NCI-H82 treated with DMSO at 0.1 percent for 48 hours (cell line): ENCODE data around the gene AIFM1.
A peak's percentile ranks its signal among the peaks of the same experiment; 100 is the strongest.
"Not testable (repeated sequence)": the region's sequence is repeated elsewhere in the genome, so short reads cannot be mapped to it uniquely, and the experiment has no call there.

Experiments used
- DNase-seq: peaks from one replicate; lab custom pipeline; 2025; ENCODE audit not compliant: unreplicated experiment; lab: John Stamatoyannopoulos, UW

AIFM1 gene

GRCh38 chrX:130119312-130119898 is 46.2 kb downstream of the AIFM1 start:
- DNase-seq, result no peak

GRCh38 chrX:130118441-130119311 is 47.0 kb downstream of the AIFM1 start:
- no peak for DNase-seq

- DNase-seq, result no peak
Measured at GRCh38 chrX:130117166-130117565, 48.5 kb downstream of the AIFM1 start.

- DNase-seq, result not testable (repeated sequence)
Measured at GRCh38 chrX:130115119-130115885, 50.3 kb downstream of the AIFM1 start.

- DNase-seq, result no peak
Measured at GRCh38 chrX:130114141-130114588, 51.5 kb downstream of the AIFM1 start.

GRCh38 chrX:130111220-130112154 is 54.2 kb downstream of the AIFM1 start:
- DNase-seq, result no peak

GRCh38 chrX:130110379-130111219 is 55.0 kb downstream of the AIFM1 start, which contains the start of gene ELF4:
TSS of gene ELF4 (minus strand) at chrX:130110497. CDS start at chrX:130081330, 29,167 bp downstream.
- no peak for DNase-seq

GRCh38 chrX:130109429-130110378 is 55.9 kb downstream of the AIFM1 start:
- DNase-seq, result no peak

- no peak for DNase-seq
Measured at GRCh38 chrX:130108647-130109428, 56.8 kb downstream of the AIFM1 start.

- no peak for DNase-seq
Measured at GRCh38 chrX:130106071-130106470, 59.6 kb downstream of the AIFM1 start.

- no peak for DNase-seq
Measured at GRCh38 chrX:130105244-130105643, 60.4 kb downstream of the AIFM1 start.

GRCh38 chrX:130103605-130104004 is 62.0 kb downstream of the AIFM1 start:
- DNase-seq, result no peak

GRCh38 chrX:130100180-130100579 is 65.5 kb downstream of the AIFM1 start:
- DNase-seq, result no peak

GRCh38 chrX:130098210-130098552 is 67.5 kb downstream of the AIFM1 start:
- DNase-seq, result no peak

- DNase-seq, result peak; percentile 45
Measured at GRCh38 chrX:130097507-130098209, 68.0 kb downstream of the AIFM1 start.

GRCh38 chrX:130095249-130096030 is 70.2 kb downstream of the AIFM1 start:
- no peak for DNase-seq
